Thyroid gland (tissue), 4 donors: ENCODE measurements around the gene LELP1.
"Not testable (repeated sequence)": the region's sequence is repeated elsewhere in the genome, so short reads cannot be mapped to it uniquely, and the experiment has no call there.

Experiments
- CTCF ChIP-seq, 6 experiments: fragments of 200-600 bp in 3 of 6; fragments of 450-650 bp in 3 of 6; sonication (generic) in 3 of 6; IDR thresholded peaks; one replicate each; pipeline ENCODE4 v1.5.1; 2016 to 2019; ENCODE audit warnings: antibody characterized with exemption in 6 of 6, mild to moderate bottlenecking in 2 of 6, inconsistent platforms in 1 of 6, moderate library complexity in 1 of 6
- POLR2A ChIP-seq, 2 donors: fragments of 450-650 bp; IDR thresholded peaks; one replicate each; pipeline ENCODE4 v1.6.1; 2017; ENCODE audit warnings: antibody characterized with exemption in 2 of 2, mild to moderate bottlenecking in 2 of 2, moderate library complexity in 1 of 2

DNA sequence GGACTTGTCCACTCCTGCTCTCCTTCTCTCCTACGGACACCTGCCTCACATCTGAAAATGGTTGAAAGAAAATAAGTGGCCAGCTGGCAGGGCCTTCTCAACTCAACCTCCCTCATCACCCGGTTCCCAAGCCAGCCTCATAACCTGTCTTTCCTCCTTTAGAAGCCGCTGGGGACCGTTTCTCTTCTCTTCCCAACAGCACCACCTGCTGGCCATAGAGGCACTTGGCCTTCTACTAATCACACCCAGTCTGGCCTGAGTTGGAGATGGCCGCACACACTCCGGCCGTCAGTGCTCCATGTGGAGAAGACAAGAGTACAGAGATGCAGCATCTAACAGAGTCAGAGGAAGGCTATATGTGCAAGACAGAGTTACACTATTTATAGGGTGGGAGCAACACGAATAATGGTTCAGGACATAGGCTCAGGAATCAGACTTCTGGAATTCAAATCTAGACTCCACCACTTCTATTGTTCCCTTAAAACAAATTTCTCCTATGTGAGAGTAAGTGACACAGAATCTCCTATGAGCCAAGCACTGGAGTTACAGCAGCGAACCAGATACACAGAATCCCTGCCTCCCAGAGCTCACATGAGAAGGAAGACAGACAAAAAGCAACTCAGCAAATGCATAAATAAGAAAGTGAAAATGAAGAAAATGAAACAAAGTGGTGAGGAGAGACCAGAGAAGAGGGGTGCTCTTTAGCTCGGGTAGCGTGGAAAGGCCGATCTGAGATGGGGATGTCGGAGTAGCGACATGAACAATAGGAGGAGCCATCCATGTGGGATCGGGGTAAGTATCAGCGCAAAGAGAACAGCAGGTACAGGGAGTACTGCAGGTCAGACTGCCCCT is 20.0 kb downstream of the LELP1 start:
- TF ChIP-seq CTCF (IDR thresholded peaks at IDR 0.05) = peak; percentile 29 to 76 (median 64)
- TF ChIP-seq POLR2A (IDR thresholded peaks at IDR 0.05) = not testable (repeated sequence)
